ENCODE measurements around the gene POLR2E. TPM values are rescaled to one million over a fixed set of nuclear protein-coding genes. Genes with fewer than 3 reads are reported as not detected.

POLR2E gene
- total RNA-seq, 1 donor from 2014 or later: 87.1 TPM

DNA sequence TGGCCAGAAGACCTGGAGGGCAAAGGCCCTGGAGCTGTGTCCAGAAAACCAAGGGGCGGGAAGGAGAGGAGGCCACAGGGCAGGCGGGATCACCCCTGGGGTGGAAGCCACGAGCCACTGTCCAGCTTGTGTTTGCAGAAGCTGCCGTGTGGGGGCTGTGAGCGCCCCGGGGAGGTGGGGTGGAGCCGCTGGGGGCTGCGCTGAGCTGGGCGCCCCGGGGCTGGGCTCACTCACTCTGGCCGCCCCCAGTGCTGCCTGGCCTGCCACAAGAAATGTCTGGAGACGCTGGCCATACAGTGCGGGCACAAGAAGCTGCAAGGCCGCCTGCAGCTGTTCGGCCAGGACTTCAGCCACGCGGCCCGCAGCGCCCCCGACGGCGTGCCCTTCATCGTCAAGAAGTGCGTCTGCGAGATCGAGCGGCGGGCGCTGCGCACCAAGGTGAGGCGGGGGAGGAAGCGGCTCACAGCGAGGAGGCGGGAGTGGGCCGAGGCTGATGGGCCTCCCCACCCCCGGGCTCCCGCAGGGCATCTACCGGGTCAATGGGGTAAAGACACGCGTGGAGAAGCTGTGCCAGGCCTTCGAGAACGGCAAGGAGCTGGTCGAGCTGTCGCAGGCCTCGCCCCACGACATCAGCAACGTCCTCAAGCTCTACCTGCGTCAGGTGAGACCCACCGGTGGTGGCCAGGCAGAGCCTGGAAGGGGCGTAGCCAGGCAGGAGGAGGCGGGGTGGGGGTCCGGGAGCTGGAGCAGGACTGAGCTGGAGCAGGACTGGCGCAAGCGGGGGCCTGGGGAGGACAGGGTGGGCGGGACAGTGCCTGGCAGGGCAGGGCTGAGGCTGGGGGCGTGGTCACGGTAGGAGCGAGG is 13.6 kb downstream of the POLR2E start:
- FAIRE-seq (no peak), DNase-seq (ENCODE audit: low read depth) (no peak)
- TF ChIP-seq, protein P1, sequence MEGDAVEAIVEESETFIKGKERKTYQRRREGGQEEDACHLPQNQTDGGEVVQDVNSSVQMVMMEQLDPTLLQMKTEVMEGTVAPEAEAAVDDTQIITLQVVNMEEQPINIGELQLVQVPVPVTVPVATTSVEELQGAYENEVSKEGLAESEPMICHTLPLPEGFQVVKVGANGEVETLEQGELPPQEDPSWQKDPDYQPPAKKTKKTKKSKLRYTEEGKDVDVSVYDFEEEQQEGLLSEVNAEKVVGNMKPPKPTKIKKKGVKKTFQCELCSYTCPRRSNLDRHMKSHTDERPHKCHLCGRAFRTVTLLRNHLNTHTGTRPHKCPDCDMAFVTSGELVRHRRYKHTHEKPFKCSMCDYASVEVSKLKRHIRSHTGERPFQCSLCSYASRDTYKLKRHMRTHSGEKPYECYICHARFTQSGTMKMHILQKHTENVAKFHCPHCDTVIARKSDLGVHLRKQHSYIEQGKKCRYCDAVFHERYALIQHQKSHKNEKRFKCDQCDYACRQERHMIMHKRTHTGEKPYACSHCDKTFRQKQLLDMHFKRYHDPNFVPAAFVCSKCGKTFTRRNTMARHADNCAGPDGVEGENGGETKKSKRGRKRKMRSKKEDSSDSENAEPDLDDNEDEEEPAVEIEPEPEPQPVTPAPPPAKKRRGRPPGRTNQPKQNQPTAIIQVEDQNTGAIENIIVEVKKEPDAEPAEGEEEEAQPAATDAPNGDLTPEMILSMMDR (IDR thresholded peaks at IDR 0.05; ENCODE audit: insufficient read depth, low read length, severe bottlenecking): no peak
- H3K27me3 ChIP-seq (ENCODE audit: control insufficient read depth, insufficient read depth, low read length): no peaks in the 10 kb centered on the region
- H3K4me3 ChIP-seq (ENCODE audit: low read depth, low read length): peak overlapping the region; percentile 27
- no peaks in the 10 kb centered on the region for H3K36me3 ChIP-seq (ENCODE audit: control insufficient read depth, insufficient read depth, low read length)

DNA sequence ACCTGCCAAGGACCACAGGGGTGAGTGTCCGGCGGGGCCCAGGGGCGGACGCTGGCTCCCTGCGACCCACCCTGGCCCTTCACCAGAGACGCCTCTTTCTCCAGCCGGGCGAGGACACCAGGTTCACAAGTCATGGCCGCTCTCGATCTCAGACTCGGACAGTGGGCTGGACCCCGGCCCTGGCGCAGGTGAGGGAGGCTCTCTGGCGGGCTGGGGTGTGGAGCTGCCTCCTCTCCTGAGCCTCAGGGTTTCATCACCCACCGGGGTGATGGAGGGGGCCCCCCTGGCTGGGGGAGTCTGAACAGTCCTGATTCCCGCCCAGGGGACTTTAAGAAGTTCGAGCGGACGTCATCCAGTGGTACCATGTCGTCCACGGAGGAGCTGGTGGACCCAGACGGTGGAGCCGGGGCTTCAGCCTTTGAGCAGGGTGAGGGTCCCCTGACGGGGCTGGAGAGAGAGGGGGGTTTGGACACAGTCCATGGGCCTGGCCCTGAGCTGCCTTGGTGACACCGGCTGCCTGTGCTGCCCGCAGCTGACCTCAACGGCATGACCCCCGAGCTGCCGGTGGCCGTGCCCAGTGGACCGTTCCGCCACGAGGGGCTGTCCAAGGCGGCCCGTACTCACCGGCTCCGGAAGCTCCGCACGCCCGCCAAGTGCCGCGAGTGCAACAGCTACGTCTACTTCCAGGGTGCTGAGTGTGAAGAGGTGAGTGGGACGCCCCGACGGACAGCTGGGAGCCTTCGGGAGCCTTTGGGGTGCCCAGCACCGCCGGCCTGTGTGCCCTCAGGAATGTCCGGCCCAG is 14.6 kb downstream of the POLR2E start:
- TF ChIP-seq, protein P1 (IDR thresholded peaks at IDR 0.05; ENCODE audit: insufficient read depth, low read length, severe bottlenecking): no peak
- DNase-seq (ENCODE audit: low read depth): no peak
- Histone ChIP-seq H3K4me3 (ENCODE audit: low read depth, low read length) (no peak overlapping the region), H3K36me3 (ENCODE audit: control insufficient read depth, insufficient read depth, low read length) (no peaks in the 10 kb centered on the region), H3K27me3 (ENCODE audit: control insufficient read depth, insufficient read depth, low read length) (no peaks in the 10 kb centered on the region)
- FAIRE-seq: no peak

DNA sequence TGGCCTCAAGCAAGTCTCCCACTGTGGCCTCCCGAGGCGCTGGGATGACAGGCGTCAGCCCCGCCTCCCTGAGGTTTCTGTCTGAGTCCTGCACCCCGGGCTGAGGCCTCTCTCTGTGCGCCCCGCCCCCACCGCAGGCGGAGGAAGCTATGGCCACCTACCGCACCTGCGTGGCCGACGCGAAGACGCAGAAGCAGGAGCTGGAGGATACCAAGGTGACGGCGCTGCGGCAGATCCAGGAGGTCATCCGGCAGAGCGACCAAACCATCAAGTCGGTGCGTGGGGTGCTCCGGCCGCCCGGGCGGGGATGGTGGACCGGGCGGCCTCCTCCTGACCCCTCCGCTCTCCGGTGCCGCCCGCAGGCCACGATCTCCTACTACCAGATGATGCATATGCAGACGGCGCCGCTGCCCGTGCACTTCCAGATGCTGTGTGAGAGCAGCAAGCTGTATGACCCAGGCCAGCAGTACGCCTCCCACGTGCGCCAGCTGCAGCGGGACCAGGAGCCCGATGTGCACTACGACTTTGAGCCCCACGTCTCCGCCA is 15.5 kb downstream of the POLR2E start:
- H3K27me3 ChIP-seq (ENCODE audit: control insufficient read depth, insufficient read depth, low read length): no peaks in the 10 kb centered on the region
- DNase-seq (ENCODE audit: low read depth) (no peak), FAIRE-seq (no peak)
- H3K36me3 ChIP-seq (ENCODE audit: control insufficient read depth, insufficient read depth, low read length): no peaks in the 10 kb centered on the region
- TF ChIP-seq, protein P1 (IDR thresholded peaks at IDR 0.05; ENCODE audit: insufficient read depth, low read length, severe bottlenecking): no peak
- no peak overlapping the region for H3K4me3 ChIP-seq (ENCODE audit: low read depth, low read length)

DNA sequence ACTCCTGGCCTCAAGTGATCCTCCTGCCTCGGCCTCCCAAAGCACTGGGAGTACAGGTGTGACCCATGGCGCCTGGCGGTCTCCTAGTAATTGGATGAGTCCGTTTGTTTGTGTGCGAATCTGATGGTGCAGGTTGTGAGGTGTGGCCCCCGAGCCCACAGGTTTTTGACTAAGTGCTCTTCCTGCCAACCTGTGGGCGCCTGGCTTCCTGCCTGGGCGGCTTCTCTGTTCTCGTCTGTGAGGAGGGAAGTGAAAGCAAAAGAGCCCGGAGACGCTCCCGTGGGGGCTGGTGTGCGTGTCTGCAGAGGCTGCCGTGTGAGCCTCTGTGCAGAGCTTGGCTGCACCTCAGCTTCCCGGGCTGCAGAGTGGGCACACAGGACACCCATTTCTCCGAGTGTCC is 18.2 kb downstream of the POLR2E start:
- no peaks in the 10 kb centered on the region for H3K27me3 ChIP-seq (ENCODE audit: control insufficient read depth, insufficient read depth, low read length)
- DNase-seq (ENCODE audit: low read depth): peak; percentile 65
- H3K36me3 ChIP-seq (ENCODE audit: control insufficient read depth, insufficient read depth, low read length): no peaks in the 10 kb centered on the region
- TF ChIP-seq, protein P1 (IDR thresholded peaks at IDR 0.05; ENCODE audit: insufficient read depth, low read length, severe bottlenecking): no peak
- no peak overlapping the region for H3K4me3 ChIP-seq (ENCODE audit: low read depth, low read length)
- no peak for FAIRE-seq

DNA sequence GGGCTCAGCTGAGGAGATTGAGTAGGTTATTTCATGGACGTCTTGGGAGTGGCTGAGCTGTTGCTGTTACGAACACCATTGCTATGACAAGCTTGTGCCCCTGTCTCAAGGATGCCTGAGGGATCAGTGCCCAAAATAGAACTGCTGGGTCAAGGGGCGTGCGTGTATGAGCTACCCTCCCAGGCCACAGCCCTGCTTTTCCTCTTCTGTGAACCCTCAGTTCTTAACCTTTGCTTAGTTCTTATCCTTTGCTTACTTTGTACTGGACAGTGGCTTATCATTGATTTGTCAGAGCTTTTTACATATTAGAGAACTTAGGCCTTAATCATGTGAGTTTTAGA is 19.2 kb downstream of the POLR2E start:
- H3K4me3 ChIP-seq (ENCODE audit: low read depth, low read length): no peak overlapping the region
- H3K36me3 ChIP-seq (ENCODE audit: control insufficient read depth, insufficient read depth, low read length): no peaks in the 10 kb centered on the region
- TF ChIP-seq, protein P1 (IDR thresholded peaks at IDR 0.05; ENCODE audit: insufficient read depth, low read length, severe bottlenecking): no peak
- DNase-seq (ENCODE audit: low read depth) (no peak), FAIRE-seq (no peak)
- H3K27me3 ChIP-seq (ENCODE audit: control insufficient read depth, insufficient read depth, low read length): peaks cover under 1% of the 10 kb centered on the region
